GM21528 (cell line): ENCODE results near the gene MAGI2.
"Not testable (repeated sequence)": the region's sequence is repeated elsewhere in the genome, so short reads cannot be mapped to it uniquely, and the experiment has no call there.

Source experiments
- ATAC-seq: cut with Tn5 transposase; IDR thresholded peaks from one replicate; pipeline ENCODE4 v1.9.1; 2021; ENCODE audit warnings: mild to moderate bottlenecking, moderate library complexity; ENCODE audit not compliant: unreplicated experiment, low FRiP score

Gene MAGI2

GRCh38 chr7:79090543-79090942 lies 362.9 kb downstream of the MAGI2 start:
- no peak for ATAC-seq

GRCh38 chr7:79084423-79084822 lies 369.0 kb downstream of the MAGI2 start:
- no peak for ATAC-seq

DNA sequence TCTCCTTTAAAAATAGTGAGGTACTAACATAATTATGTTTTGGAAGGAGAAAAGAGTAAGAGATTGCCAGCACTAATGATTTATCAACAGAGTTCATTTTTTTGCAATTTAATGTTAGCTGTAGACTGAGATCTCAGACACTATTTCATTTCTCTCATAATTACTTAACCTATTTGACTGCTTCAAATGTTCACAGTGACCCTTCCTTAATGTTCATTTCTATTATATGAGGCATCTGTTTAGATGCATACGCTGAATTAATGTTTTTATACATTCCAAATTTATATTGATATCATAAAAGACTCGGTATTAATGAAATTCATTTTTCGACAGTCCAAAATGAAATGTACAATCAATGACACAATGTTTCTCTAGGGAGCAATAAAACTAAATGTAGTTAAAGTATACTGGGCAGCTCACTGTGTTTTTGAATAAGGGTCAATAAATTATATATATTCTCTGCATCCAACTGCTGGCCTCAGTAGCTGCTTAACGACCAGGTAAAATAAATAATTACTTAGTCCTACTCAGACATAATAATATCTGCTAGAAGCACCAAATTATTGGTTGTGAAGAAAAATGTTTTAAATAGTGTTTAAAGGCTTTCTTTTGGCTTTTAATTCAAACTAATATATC lies 373.4 kb downstream of the MAGI2 start:
- no peak for ATAC-seq

GRCh38 chr7:79078273-79078672 lies 375.2 kb downstream of the MAGI2 start:
- no peak for ATAC-seq

DNA sequence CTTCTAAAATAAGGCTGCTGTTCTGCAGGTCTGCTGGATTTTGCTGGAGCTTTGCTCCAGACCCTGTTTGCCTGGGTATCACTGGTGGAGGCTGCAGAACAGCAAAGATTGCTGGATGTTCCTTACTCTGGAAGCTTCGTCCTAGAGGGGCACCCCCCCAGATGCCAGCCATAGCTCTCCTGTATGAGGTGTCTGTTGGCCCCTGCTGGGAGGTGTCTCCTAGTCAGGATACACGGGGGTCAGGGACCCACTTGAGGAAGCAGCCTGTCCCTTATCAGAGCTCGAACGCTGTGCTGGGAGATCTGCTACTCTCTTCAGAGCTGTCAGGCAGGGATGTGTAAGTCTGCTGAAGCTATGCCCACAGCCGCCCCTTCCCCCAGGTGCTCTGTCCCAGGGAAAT lies 382.3 kb downstream of the MAGI2 start:
- not testable (repeated sequence) for ATAC-seq

DNA sequence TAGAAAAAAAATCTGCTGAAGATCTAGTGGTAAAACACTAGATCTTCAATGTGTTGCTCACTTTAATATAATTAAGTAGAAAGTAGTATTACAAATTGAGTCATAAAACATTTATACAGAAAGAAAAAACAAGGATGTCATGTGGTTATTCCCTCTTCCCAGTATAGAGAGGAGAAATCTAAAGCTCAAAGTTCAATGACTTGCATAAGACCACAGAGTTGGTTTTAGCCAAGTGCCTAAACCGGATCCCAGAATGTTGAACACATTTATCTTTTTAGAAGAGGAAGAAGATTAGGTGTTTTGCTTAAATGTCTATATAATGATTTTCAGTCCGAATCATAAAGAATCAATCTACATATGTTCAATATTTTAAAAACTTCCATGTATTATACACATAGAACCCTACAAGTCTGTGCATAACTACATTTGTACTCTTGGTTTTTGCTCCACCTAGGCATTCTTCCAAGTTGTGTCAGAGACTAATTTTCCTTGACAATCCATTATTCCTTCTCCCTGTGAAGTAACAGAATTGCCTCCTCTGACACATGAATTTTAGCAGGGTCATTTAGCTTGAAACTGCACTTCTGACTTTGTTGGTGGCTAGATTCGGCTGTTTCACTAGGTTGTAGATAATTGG lies 389.2 kb downstream of the MAGI2 start:
- ATAC-seq = no peak

- no peak for ATAC-seq
Measured at GRCh38 chr7:79063019-79063698, 390.3 kb downstream of the MAGI2 start.

DNA sequence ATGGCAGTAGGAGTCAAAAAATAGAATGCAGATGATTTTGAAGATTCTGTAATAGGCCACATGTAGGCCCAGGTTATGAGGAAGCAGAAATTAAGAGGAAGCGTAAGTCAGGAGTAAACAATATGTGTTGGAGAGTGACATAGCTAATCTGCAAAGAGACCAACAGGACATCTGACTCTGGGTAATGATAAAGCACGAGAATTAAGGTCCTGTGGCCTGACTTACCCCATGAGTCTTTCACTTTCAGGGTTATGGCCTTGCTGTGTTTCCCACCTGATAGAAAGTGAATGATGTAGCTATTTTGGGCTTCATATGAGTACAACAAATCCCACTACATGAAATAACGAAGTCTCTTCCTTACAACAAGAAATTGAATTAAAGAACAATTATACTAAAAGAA lies 393.0 kb downstream of the MAGI2 start:
- ATAC-seq = no peak

- no peak for ATAC-seq
Measured at GRCh38 chr7:79055722-79056415, 397.6 kb downstream of the MAGI2 start.

- ATAC-seq = no peak
Measured at GRCh38 chr7:79051915-79052314, 401.6 kb downstream of the MAGI2 start.

- ATAC-seq = no peak
Measured at GRCh38 chr7:79050603-79051002, 402.9 kb downstream of the MAGI2 start.

DNA sequence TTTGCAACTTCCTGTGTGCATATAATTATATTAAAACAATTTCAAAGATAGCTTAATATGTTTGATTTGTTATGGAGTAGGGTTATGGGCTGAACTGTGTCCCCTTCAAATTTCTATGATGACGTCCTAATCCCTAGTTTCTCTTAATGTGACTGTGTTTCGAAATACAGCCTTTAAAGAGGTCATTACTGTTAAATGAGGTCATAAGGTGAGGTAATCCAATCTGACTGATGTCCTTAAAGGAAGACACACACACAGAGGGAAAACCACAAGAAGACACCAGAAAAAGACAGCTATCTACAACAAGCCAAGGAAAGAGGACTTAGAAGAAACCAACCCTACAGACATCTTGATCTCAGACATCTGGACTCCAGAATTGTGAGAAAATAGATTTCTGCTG lies 407.4 kb downstream of the MAGI2 start:
- ATAC-seq = no peak

DNA sequence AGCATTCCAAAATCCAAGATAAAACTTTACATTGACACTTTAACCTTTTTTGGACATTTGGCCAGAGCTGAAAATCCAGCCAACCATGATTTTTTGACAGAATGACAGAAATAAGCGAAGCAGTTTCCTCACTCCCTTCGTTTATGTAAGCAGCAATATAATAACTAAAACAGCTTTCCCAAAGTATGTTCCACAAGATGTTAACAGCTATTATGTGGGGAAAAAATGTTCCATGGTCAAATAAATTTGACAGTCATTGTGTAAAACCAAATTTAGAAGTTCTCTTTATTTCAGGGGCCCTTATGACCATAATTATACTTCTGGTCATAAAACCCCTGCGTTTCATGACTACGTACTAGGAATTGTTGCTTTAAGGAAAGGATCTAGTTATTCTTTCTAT lies 416.5 kb downstream of the MAGI2 start:
- no peak for ATAC-seq

GRCh38 chr7:79036356-79036755 lies 417.1 kb downstream of the MAGI2 start:
- no peak for ATAC-seq

GRCh38 chr7:79035858-79036257 lies 417.6 kb downstream of the MAGI2 start:
- no peak for ATAC-seq

GRCh38 chr7:79034730-79035129 lies 418.7 kb downstream of the MAGI2 start:
- no peak for ATAC-seq

GRCh38 chr7:79019711-79020110 lies 433.8 kb downstream of the MAGI2 start:
- not testable (repeated sequence) for ATAC-seq

DNA sequence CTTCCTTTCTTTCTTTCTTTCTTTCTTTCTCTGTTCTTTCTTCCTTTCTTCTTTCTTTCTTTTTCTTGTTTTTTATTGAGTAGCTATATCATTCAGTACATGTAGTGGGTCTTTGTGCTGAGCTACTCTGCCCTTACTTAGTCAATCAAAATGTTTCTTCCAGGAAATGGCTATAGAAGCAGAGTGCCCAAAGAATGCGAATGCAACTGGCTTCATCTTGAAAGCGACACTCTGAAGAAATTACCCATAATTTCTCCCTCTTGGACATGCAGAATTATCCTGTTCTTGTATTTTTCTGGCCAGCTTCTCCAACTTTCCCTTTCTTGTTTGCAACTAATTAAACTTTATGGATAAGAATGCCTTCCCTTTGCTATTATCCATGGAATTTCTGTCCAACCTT lies 441.5 kb downstream of the MAGI2 start:
- ATAC-seq = no peak

DNA sequence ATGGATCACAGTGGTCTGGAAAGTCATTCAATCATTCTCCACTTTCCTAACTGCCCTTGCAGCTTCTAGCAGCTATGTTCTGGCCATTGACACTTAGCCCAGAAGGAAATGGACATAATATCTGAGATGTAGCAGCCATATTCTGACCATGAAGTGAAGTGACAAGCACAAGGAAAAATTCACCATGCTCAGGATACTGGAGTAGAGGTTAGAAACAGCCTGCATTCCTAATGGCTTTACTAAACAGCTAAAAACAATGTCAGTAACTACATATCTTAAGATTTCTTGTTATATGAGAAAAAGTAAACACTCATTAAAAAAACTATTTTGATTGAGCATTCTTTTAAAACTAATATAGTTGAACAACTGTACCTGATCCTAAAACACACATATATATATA lies 443.8 kb downstream of the MAGI2 start:
- no peak for ATAC-seq

- no peak for ATAC-seq
Measured at GRCh38 chr7:79008786-79009185, 444.7 kb downstream of the MAGI2 start.

DNA sequence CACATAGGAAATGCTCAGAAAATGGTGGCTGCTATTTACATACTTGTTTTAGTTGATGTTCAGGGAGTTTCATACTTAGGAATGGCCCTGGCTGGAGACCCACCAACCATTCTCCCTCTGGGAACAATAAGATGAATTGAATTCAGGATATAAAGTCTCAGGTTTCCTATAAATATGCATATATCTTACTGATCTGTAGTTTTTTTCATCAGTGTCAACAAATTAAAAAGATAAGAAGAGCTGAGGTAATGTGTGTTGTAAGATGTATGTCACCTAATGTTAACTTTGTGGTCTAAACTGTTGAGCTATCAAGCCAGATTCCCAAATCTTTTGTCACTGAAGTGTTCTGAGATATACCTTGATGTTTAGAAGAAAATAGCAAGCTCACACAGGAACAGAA lies 457.5 kb downstream of the MAGI2 start:
- ATAC-seq = no peak
